PFSK-1 (cell line): Measurements from ENCODE around the gene NAV3.

ENCODE experiments used
- FOXP2 ChIP-seq: optimal IDR thresholded peaks from 2 replicates; pipeline ENCODE3; 2011; ENCODE audit warnings: borderline replicate concordance, control low read depth, inconsistent platforms; ENCODE audit not compliant: insufficient read depth; ENCODE audit errors: extremely low read length, extremely low read depth
- POLR2AphosphoS5 ChIP-seq: IDR thresholded peaks from 2 replicates; pipeline ENCODE4 v1.6.1; 2012; ENCODE audit warnings: low read depth, mild to moderate bottlenecking, control low read depth, low read length, moderate library complexity
- SIN3A ChIP-seq: IDR thresholded peaks from 2 replicates; pipeline ENCODE4 v1.6.1; 2012; ENCODE audit warnings: mild to moderate bottlenecking, low read length, moderate library complexity, borderline replicate concordance; ENCODE audit not compliant: insufficient read depth
- TAF1 ChIP-seq: IDR thresholded peaks from 2 replicates; pipeline ENCODE4 v1.6.1; 2012; ENCODE audit warnings: low read length, control low read depth, borderline replicate concordance; ENCODE audit not compliant: insufficient read depth
- TF ChIP-seq, protein P1 (sequence below), 2 experiments: IDR thresholded peaks; 2 replicates each; pipeline versions ENCODE4 v1.6.1 to v1.8.0; 2011 to 2012; ENCODE audit warnings: low read depth in 2 of 2, low read length in 2 of 2, control low read depth in 1 of 2, inconsistent platforms in 1 of 2, mild to moderate bottlenecking in 1 of 2, moderate library complexity in 1 of 2; ENCODE audit not compliant: insufficient read depth in 1 of 2

DNA sequence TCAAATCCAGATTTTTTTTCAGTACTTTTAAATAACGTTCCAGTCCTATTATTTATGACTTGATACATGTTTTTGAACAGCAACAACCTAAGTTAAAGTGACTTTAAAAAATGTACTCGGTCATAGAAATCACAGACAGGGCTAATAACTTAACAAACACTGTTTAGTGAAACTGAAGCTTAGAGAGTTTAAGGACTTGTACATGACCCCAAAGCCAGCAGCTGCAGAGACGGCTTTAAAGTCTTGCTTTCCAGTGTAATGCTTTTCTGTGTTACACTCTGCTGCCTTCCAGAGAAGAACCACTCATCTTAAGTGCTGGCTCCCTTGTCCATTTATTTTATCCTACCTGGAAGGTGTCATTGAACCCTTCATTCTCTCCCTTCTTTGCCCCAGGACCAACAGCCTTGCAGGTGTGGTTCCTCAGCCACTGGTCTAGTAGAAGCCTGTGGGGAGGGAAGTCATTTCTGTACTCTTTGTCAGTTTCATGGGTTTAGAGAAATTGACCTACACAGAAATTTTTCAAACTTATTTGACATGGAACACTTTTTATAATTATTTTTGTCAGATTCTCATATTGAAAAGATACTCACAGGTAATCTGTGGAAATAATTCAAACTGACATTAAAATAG is 60.9 kb downstream of the NAV3 start:
- no peak for TF ChIP-seq POLR2AphosphoS5
- no peak for TF ChIP-seq SIN3A
- no peak for TF ChIP-seq TAF1
- TF ChIP-seq, protein P1, sequence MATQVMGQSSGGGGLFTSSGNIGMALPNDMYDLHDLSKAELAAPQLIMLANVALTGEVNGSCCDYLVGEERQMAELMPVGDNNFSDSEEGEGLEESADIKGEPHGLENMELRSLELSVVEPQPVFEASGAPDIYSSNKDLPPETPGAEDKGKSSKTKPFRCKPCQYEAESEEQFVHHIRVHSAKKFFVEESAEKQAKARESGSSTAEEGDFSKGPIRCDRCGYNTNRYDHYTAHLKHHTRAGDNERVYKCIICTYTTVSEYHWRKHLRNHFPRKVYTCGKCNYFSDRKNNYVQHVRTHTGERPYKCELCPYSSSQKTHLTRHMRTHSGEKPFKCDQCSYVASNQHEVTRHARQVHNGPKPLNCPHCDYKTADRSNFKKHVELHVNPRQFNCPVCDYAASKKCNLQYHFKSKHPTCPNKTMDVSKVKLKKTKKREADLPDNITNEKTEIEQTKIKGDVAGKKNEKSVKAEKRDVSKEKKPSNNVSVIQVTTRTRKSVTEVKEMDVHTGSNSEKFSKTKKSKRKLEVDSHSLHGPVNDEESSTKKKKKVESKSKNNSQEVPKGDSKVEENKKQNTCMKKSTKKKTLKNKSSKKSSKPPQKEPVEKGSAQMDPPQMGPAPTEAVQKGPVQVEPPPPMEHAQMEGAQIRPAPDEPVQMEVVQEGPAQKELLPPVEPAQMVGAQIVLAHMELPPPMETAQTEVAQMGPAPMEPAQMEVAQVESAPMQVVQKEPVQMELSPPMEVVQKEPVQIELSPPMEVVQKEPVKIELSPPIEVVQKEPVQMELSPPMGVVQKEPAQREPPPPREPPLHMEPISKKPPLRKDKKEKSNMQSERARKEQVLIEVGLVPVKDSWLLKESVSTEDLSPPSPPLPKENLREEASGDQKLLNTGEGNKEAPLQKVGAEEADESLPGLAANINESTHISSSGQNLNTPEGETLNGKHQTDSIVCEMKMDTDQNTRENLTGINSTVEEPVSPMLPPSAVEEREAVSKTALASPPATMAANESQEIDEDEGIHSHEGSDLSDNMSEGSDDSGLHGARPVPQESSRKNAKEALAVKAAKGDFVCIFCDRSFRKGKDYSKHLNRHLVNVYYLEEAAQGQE (IDR thresholded peaks at IDR 0.05; ENCODE audit: insufficient read depth in 1 of 2, low read depth in 2 of 2, low read length in 2 of 2): no peak
- no peak for TF ChIP-seq FOXP2
